Neural progenitor cell (in vitro differentiated cells): Measurements from ENCODE around the gene ARHGEF4. TPM values are rescaled to one million over a fixed set of nuclear protein-coding genes. Genes with fewer than 3 reads are reported as not detected.
"Not testable (repeated sequence)": the region's sequence is repeated elsewhere in the genome, so short reads cannot be mapped to it uniquely, and the experiment has no call there.

Experiments
- DNase-seq: peaks from one replicate; pipeline ENCODE4 v3.0.0-alpha.2; 2016; ENCODE audit warnings: low spot score
- H2AFZ ChIP-seq: fragments of 200-600 bp; sonication (generic); replicated peaks from 2 replicates; pipeline ENCODE4 v1.6.1; 2016; ENCODE audit warnings: antibody characterized with exemption
- H3F3A ChIP-seq: fragments of 200-600 bp; sonication (generic); 2 replicates; pipeline ENCODE4 v1.6.1; 2016; ENCODE audit warnings: antibody characterized with exemption, low read depth
- H3K27ac ChIP-seq: fragments of 200-600 bp; sonication (generic); 2 replicates; pipeline ENCODE4 v1.5.1; 2016; ENCODE audit warnings: mild to moderate bottlenecking
- H3K27me3 ChIP-seq: fragments of 200-600 bp; sonication (generic); 2 replicates; pipeline ENCODE4 v1.6.1; 2016; ENCODE audit warnings: mild to moderate bottlenecking, moderate library complexity
- H3K36me3 ChIP-seq: fragments of 200-600 bp; sonication (generic); 2 replicates; pipeline ENCODE4 v1.5.1; 2016
- H3K4me1 ChIP-seq: fragments of 200-600 bp; sonication (generic); 2 replicates; pipeline ENCODE4 v1.6.1; 2016; ENCODE audit warnings: mixed run types
- H3K4me2 ChIP-seq: fragments of 200-600 bp; sonication (generic); 2 replicates; pipeline ENCODE4 v1.6.1; 2016
- H3K4me3 ChIP-seq: fragments of 200-600 bp; sonication (generic); 2 replicates; pipeline ENCODE4 v1.5.1; 2016
- H3K79me2 ChIP-seq: fragments of 200-600 bp; sonication (generic); 2 replicates; pipeline ENCODE4 v1.6.1; 2016; ENCODE audit warnings: low read depth
- H3K9ac ChIP-seq: fragments of 200-600 bp; sonication (generic); 2 replicates; pipeline ENCODE4 v1.6.1; 2016
- H3K9me3 ChIP-seq: fragments of 200-600 bp; sonication (generic); 2 replicates; pipeline ENCODE4 v1.5.1; 2016; ENCODE audit warnings: low read depth
- H4K20me1 ChIP-seq: fragments of 200-600 bp; sonication (generic); 2 replicates; pipeline ENCODE4 v1.6.1; 2016; ENCODE audit warnings: low read depth
- H3K27ac Mint-ChIP-seq: 3 replicates; pipeline ENCODE4 v1.8.0; 2021; ENCODE audit warnings: mixed read lengths
- H3K27me3 Mint-ChIP-seq: 2 replicates; pipeline ENCODE4 v1.8.0; 2022; ENCODE audit warnings: low read depth, mild to moderate bottlenecking, inconsistent platforms, moderate library complexity, mixed read lengths; ENCODE audit not compliant: insufficient read depth
- H3K36me3 Mint-ChIP-seq: 3 replicates; pipeline ENCODE4 v1.8.0; 2021; ENCODE audit warnings: mixed read lengths
- H3K4me1 Mint-ChIP-seq: 3 replicates; pipeline ENCODE4 v1.8.0; 2021; ENCODE audit warnings: mixed read lengths
- H3K4me3 Mint-ChIP-seq: 3 replicates; pipeline ENCODE4 v1.8.0; 2021; ENCODE audit warnings: mild to moderate bottlenecking, moderate library complexity, mixed read lengths
- H3K9me3 Mint-ChIP-seq: 3 replicates; pipeline ENCODE4 v1.8.0; 2020; ENCODE audit warnings: mixed read lengths
- EZH2 ChIP-seq: fragments of 200-600 bp; sonication (generic); IDR thresholded peaks from 2 replicates; pipeline ENCODE4 v1.6.1; 2017; ENCODE audit warnings: antibody characterized with exemption, mild to moderate bottlenecking, moderate library complexity
- EZH2phosphoT487 ChIP-seq: fragments of 200-600 bp; sonication (generic); IDR thresholded peaks from 2 replicates; pipeline ENCODE4 v1.6.1; 2017; ENCODE audit warnings: antibody characterized with exemption
- total RNA-seq: library from RNA; depleted of rRNA; stranded (reverse); fragments of >200 nt; gene quantifications from 2 replicates; pipeline ENCODE4 v1.2.3, GENCODE V29; 2015; ENCODE audit warnings: low replicate concordance
- TF ChIP-seq, protein P1 (sequence below): fragments of 200-600 bp; sonication (generic); IDR thresholded peaks from 2 replicates; pipeline ENCODE4 v1.5.1; 2017; ENCODE audit warnings: antibody characterized with exemption, mild to moderate bottlenecking

Gene ARHGEF4
- total RNA-seq, 1 donor from 2014 or later, result 22.8 TPM

GRCh38 chr2:130985831-130986649 is 149.3 kb downstream of the ARHGEF4 start:
- Histone ChIP-seq H3K4me3 (no peak overlapping the region), H4K20me1 (no peaks in the 10 kb centered on the region), H3K4me2 (no peak overlapping the region), H3K36me3 (no peaks in the 10 kb centered on the region), H3K9ac (no peak overlapping the region), H3K79me2 (no peaks in the 10 kb centered on the region), H3K4me1 (no peaks in the 10 kb centered on the region), H3K27me3 (no peaks in the 10 kb centered on the region), H3K27ac (no peak overlapping the region), H2AFZ (no peak overlapping the region), H3K9me3 (no peaks in the 10 kb centered on the region), H3F3A (no peaks in the 10 kb centered on the region)
- H3K9me3 Mint-ChIP-seq, result peaks cover 8% of the 10 kb centered on the region
- peaks cover 16% of the 10 kb centered on the region for H3K4me1 Mint-ChIP-seq
- no peak for TF ChIP-seq EZH2
- H3K4me3 Mint-ChIP-seq, result no peak overlapping the region
- H3K36me3 Mint-ChIP-seq, result peaks cover 1% of the 10 kb centered on the region
- H3K27ac Mint-ChIP-seq, result no peak overlapping the region
- H3K27me3 Mint-ChIP-seq, result peaks cover 3% of the 10 kb centered on the region
- DNase-seq, result no peak

DNA sequence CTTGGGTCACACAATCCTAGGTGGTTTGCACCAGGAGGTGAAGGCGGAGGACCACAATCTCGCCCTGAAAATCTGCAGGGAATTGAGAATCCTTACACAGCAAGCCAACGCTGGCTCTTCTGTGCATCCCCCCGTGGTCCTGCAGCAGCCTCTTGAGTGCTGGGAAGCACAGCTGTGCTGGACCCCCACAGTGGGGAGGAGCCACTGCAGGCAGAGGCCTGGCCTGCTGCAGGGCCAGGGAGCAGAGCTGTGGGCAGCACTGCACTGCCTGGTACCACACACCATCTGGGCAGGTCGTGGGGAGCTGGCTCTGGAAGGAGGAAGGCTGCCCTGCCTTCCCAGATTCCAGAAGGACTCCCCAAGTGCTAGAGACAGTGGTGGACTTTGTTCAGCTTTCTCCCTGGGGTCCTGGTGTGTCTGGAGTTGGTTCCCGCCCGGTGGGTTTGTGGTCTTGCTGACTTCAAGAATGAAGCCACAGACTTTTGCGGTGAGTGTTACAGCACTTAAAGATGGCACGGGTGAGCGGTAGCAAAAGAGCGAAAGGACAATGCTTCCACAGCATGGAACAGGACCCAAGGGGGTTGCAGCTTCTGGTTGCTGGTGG is 150.3 kb downstream of the ARHGEF4 start:
- no peaks in the 10 kb centered on the region for H3K79me2 ChIP-seq
- no peak overlapping the region for H3K27ac Mint-ChIP-seq
- TF ChIP-seq EZH2 (no peak), EZH2phosphoT487 (no peak)
- TF ChIP-seq, protein P1, sequence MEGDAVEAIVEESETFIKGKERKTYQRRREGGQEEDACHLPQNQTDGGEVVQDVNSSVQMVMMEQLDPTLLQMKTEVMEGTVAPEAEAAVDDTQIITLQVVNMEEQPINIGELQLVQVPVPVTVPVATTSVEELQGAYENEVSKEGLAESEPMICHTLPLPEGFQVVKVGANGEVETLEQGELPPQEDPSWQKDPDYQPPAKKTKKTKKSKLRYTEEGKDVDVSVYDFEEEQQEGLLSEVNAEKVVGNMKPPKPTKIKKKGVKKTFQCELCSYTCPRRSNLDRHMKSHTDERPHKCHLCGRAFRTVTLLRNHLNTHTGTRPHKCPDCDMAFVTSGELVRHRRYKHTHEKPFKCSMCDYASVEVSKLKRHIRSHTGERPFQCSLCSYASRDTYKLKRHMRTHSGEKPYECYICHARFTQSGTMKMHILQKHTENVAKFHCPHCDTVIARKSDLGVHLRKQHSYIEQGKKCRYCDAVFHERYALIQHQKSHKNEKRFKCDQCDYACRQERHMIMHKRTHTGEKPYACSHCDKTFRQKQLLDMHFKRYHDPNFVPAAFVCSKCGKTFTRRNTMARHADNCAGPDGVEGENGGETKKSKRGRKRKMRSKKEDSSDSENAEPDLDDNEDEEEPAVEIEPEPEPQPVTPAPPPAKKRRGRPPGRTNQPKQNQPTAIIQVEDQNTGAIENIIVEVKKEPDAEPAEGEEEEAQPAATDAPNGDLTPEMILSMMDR, result no peak
- no peaks in the 10 kb centered on the region for H3K36me3 ChIP-seq
- H3K4me3 Mint-ChIP-seq, result no peak overlapping the region
- no peak overlapping the region for H3K9ac ChIP-seq
- no peaks in the 10 kb centered on the region for H3F3A ChIP-seq
- peaks cover 1% of the 10 kb centered on the region for H3K36me3 Mint-ChIP-seq
- H4K20me1 ChIP-seq, result no peaks in the 10 kb centered on the region
- no peak for DNase-seq
- H3K27me3 ChIP-seq, result no peaks in the 10 kb centered on the region
- no peaks in the 10 kb centered on the region for H3K9me3 ChIP-seq
- H3K9me3 Mint-ChIP-seq, result peaks cover 6% of the 10 kb centered on the region
- H3K4me3 ChIP-seq, result no peak overlapping the region
- peaks cover 3% of the 10 kb centered on the region for H3K27me3 Mint-ChIP-seq
- no peak overlapping the region for H3K27ac ChIP-seq
- H3K4me1 Mint-ChIP-seq, result peaks cover 16% of the 10 kb centered on the region
- no peak overlapping the region for H3K4me2 ChIP-seq
- no peak overlapping the region for H2AFZ ChIP-seq
- H3K4me1 ChIP-seq, result no peaks in the 10 kb centered on the region

DNA sequence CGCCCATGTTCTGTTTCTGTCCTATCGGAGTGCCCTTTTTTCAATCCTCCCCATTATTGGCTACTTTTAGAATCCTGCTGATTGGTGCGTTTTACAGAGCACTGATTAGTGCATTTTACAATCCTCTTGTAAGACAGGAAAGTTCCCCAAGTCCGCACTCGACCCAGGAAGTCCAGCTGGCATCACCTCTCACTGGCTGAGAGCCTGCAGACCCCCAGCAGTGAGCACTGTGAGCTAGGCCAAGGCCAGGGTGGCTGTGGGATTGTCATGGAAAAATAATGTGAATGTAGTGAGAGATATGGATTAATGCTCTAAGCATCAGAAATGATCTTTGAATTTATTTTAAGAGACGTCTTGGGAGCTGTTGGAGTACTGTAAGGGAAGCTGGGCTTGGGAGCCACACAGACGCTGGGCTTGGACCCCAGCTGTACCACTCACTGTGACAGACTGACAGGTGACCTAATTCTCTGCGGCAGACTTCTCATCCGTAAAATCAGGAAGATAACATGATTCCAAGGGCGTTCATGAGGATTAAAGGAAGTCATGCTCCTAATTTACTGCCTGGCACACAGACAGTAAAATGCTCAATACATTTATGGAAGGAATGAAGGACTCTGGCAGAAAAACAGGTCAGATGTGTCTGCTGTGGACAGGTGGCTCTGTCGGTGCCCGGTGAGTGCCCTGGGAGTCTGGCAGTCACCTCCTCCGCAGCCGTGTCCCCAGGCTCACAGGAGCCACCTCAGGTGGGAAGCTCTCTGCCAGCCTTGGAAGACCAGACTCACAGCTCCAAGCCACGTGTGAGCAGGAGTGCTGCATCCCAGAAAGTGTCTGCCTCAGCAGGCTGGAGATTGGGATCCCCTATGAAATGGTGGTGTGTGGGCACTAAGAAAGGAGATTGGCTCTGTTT is 151.1 kb downstream of the ARHGEF4 start:
- Mint-ChIP-seq H3K36me3 (peaks cover 1% of the 10 kb centered on the region), H3K27ac (no peak overlapping the region), H3K4me3 (no peak overlapping the region), H3K9me3 (peaks cover 3% of the 10 kb centered on the region), H3K27me3 (peaks cover 3% of the 10 kb centered on the region), H3K4me1 (peaks cover 16% of the 10 kb centered on the region)
- Histone ChIP-seq H3F3A (no peaks in the 10 kb centered on the region), H2AFZ (no peak overlapping the region), H3K79me2 (no peaks in the 10 kb centered on the region), H3K4me3 (no peak overlapping the region), H3K9ac (no peak overlapping the region), H3K9me3 (no peaks in the 10 kb centered on the region), H4K20me1 (no peaks in the 10 kb centered on the region), H3K27ac (no peak overlapping the region), H3K27me3 (no peaks in the 10 kb centered on the region), H3K36me3 (no peaks in the 10 kb centered on the region), H3K4me1 (no peaks in the 10 kb centered on the region), H3K4me2 (no peak overlapping the region)
- no peak for DNase-seq
- TF ChIP-seq EZH2phosphoT487, result no peak
- TF ChIP-seq, protein P1, result no peak
- no peak for TF ChIP-seq EZH2

DNA sequence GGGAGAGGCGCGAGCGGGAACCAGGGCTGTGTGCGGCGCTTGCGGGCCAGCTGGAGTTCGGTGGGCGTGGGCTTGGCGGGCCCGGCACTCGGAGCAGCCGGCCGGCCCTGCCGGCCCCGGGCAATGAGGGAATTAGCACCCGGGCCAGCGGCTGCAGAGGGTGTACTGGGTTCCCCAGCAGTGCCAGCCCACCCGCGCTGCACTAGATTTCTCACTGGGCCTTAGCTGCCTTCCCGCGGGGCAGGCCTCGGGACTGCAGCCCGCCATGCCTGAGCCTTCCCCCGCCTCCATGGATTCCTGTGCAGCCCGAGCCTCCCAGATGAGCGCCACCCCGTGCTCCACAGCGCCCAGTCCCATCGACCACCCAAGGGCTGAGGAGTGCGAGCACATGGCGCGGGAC is 154.7 kb downstream of the ARHGEF4 start:
- not testable (repeated sequence) for H2AFZ ChIP-seq, H3K9ac ChIP-seq, H3K4me1 ChIP-seq, H3K27ac Mint-ChIP-seq, H3K27me3 Mint-ChIP-seq, H3K4me3 ChIP-seq, H3K4me3 Mint-ChIP-seq, H3K4me1 Mint-ChIP-seq, DNase-seq, H3K9me3 Mint-ChIP-seq, H3K36me3 ChIP-seq, H3F3A ChIP-seq, H3K27ac ChIP-seq, H3K79me2 ChIP-seq, H3K36me3 Mint-ChIP-seq, H3K4me2 ChIP-seq, H4K20me1 ChIP-seq, H3K27me3 ChIP-seq, H3K9me3 ChIP-seq

- not testable (repeated sequence) for H3K79me2 ChIP-seq, H3K4me1 ChIP-seq, H3K4me3 ChIP-seq, H3K4me2 ChIP-seq, H4K20me1 ChIP-seq, H3K27ac ChIP-seq, H3K9ac ChIP-seq, H3F3A ChIP-seq, H3K9me3 Mint-ChIP-seq, H3K9me3 ChIP-seq, H3K36me3 Mint-ChIP-seq, H3K27me3 Mint-ChIP-seq, H3K4me3 Mint-ChIP-seq, DNase-seq, H3K36me3 ChIP-seq, H3K27me3 ChIP-seq, H2AFZ ChIP-seq, H3K27ac Mint-ChIP-seq, H3K4me1 Mint-ChIP-seq
Observed at GRCh38 chr2:130992003-130992402, 155.3 kb downstream of the ARHGEF4 start.
